ENCODE data around the gene COL28A1. TPM values are rescaled to one million over a fixed set of nuclear protein-coding genes. Genes with fewer than 3 reads are reported as not detected.
A peak's percentile ranks its signal among the peaks of the same experiment; 100 is the strongest.

The COL28A1 gene
- total RNA-seq, 1 donor: under 0.01 TPM

- H3K4me3 ChIP-seq (ENCODE audit: low read depth, low read length): no peak overlapping the region
- DNase-seq (ENCODE audit: low read depth): no peak
- no peak for TF ChIP-seq CTCF (IDR thresholded peaks at IDR 0.05; ENCODE audit: insufficient read depth, low read depth, low read length)
Observed at GRCh38 chr7:7425321-7425720, 110.4 kb downstream of the COL28A1 start.

- H3K4me3 ChIP-seq (ENCODE audit: low read depth, low read length): peak overlapping the region; percentile 67
- peak; percentile 89 for TF ChIP-seq CTCF (IDR thresholded peaks at IDR 0.05; ENCODE audit: insufficient read depth, low read depth, low read length)
- DNase-seq (ENCODE audit: low read depth): peak; percentile 64
Observed at GRCh38 chr7:7424151-7424873, 111.4 kb downstream of the COL28A1 start.

- DNase-seq (ENCODE audit: low read depth): no peak
- TF ChIP-seq CTCF (IDR thresholded peaks at IDR 0.05; ENCODE audit: insufficient read depth, low read depth, low read length): no peak
- no peak overlapping the region for H3K4me3 ChIP-seq (ENCODE audit: low read depth, low read length)
Observed at GRCh38 chr7:7422641-7423040, 113.0 kb downstream of the COL28A1 start.

- no peak for DNase-seq (ENCODE audit: low read depth)
- H3K4me3 ChIP-seq (ENCODE audit: low read depth, low read length): no peak overlapping the region
- TF ChIP-seq CTCF (IDR thresholded peaks at IDR 0.05; ENCODE audit: insufficient read depth, low read depth, low read length): no peak
Observed at GRCh38 chr7:7421826-7422225, 113.8 kb downstream of the COL28A1 start.

- no peak for DNase-seq (ENCODE audit: low read depth)
- no peak overlapping the region for H3K4me3 ChIP-seq (ENCODE audit: low read depth, low read length)
- no peak for TF ChIP-seq CTCF (IDR thresholded peaks at IDR 0.05; ENCODE audit: insufficient read depth, low read depth, low read length)
Observed at GRCh38 chr7:7418997-7419396, 116.7 kb downstream of the COL28A1 start.

- no peak for TF ChIP-seq CTCF (IDR thresholded peaks at IDR 0.05; ENCODE audit: insufficient read depth, low read depth, low read length)
- no peak overlapping the region for H3K4me3 ChIP-seq (ENCODE audit: low read depth, low read length)
Observed at GRCh38 chr7:7417851-7418250, 117.8 kb downstream of the COL28A1 start.

GRCh38 chr7:7417414-7417813, 118.3 kb downstream of the COL28A1 start:
- no peak for TF ChIP-seq CTCF (IDR thresholded peaks at IDR 0.05; ENCODE audit: insufficient read depth, low read depth, low read length)
- DNase-seq (ENCODE audit: low read depth): no peak
- no peak overlapping the region for H3K4me3 ChIP-seq (ENCODE audit: low read depth, low read length)

More at GRCh38 chr7:7417851-7418250, 117.8 kb downstream of the COL28A1 start:
- no peak for DNase-seq (ENCODE audit: low read depth)

All from fibroblast of villous mesenchyme (primary cell).